Gastroesophageal sphincter (tissue), 3 donors: Measurements from ENCODE around the gene FLOT1.

Experiments used
- POLR2AphosphoS5 ChIP-seq: sonication (generic); formaldehyde crosslinking; IDR thresholded peaks from one replicate; pipeline ENCODE4 v1.6.1; 2017; ENCODE audit warnings: antibody characterized with exemption
- TF ChIP-seq, protein P1 (sequence below), 4 experiments: fragments of 200-600 bp in 2 of 4; fragments of 450-650 bp in 2 of 4; sonication (generic) in 1 of 4; IDR thresholded peaks; one replicate each; pipeline ENCODE4 v1.5.1; 2017 to 2019; ENCODE audit warnings: antibody characterized with exemption in 4 of 4, mild to moderate bottlenecking in 2 of 4, moderate library complexity in 2 of 4

GRCh38 chr6:30776390-30777154 is 34.1 kb upstream of the FLOT1 start:
- TF ChIP-seq, protein P1, sequence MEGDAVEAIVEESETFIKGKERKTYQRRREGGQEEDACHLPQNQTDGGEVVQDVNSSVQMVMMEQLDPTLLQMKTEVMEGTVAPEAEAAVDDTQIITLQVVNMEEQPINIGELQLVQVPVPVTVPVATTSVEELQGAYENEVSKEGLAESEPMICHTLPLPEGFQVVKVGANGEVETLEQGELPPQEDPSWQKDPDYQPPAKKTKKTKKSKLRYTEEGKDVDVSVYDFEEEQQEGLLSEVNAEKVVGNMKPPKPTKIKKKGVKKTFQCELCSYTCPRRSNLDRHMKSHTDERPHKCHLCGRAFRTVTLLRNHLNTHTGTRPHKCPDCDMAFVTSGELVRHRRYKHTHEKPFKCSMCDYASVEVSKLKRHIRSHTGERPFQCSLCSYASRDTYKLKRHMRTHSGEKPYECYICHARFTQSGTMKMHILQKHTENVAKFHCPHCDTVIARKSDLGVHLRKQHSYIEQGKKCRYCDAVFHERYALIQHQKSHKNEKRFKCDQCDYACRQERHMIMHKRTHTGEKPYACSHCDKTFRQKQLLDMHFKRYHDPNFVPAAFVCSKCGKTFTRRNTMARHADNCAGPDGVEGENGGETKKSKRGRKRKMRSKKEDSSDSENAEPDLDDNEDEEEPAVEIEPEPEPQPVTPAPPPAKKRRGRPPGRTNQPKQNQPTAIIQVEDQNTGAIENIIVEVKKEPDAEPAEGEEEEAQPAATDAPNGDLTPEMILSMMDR (IDR thresholded peaks at IDR 0.05): no peak
- TF ChIP-seq POLR2AphosphoS5: no peak
